ENCODE results near the gene IRAK1.

- TF ChIP-seq JUN (IDR thresholded peaks at IDR 0.05; ENCODE audit: borderline replicate concordance, insufficient read depth, insufficient read length, low read depth), result no peak
- TF ChIP-seq, protein P1, sequence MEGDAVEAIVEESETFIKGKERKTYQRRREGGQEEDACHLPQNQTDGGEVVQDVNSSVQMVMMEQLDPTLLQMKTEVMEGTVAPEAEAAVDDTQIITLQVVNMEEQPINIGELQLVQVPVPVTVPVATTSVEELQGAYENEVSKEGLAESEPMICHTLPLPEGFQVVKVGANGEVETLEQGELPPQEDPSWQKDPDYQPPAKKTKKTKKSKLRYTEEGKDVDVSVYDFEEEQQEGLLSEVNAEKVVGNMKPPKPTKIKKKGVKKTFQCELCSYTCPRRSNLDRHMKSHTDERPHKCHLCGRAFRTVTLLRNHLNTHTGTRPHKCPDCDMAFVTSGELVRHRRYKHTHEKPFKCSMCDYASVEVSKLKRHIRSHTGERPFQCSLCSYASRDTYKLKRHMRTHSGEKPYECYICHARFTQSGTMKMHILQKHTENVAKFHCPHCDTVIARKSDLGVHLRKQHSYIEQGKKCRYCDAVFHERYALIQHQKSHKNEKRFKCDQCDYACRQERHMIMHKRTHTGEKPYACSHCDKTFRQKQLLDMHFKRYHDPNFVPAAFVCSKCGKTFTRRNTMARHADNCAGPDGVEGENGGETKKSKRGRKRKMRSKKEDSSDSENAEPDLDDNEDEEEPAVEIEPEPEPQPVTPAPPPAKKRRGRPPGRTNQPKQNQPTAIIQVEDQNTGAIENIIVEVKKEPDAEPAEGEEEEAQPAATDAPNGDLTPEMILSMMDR (IDR thresholded peaks at IDR 0.05; ENCODE audit: extremely low read depth in 1 of 2, insufficient read depth in 1 of 2, low read depth in 1 of 2, low read length in 2 of 2), result no peak
Measured at GRCh38 chrX:153995504-153995903, 24.2 kb downstream of the IRAK1 start.

Data from endothelial cell of umbilical vein (primary cell).